HG02970 (cell line): ENCODE results near the gene DKK2.
"Not testable (repeated sequence)": the region's sequence is repeated elsewhere in the genome, so short reads cannot be mapped to it uniquely, and the experiment has no call there.

Source experiments
- ATAC-seq: cut with Tn5 transposase; IDR thresholded peaks from one replicate; pipeline ENCODE4 v1.9.1; 2021; ENCODE audit warnings: mild to moderate bottlenecking, moderate library complexity, moderate number of reproducible peaks; ENCODE audit not compliant: unreplicated experiment, low FRiP score

Gene DKK2

DNA sequence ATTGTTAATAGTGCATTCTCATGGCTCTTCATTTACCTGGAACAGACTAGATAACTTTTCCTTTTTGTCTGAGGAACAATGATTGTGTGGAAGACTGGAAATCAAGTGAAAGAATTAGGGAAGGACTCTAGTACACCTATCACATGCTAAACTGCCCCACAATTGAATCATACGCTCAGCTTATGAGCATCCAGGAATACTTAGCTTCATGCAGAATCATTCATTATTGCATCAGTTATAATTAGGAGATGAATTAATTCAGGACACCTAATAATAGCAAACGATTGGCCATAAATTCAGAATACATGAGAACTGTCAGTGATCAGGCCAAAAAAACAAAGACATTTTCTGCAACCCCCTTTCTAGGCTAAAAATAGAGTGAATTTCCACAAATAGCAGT, 106.9 kb downstream of the DKK2 start:
- ATAC-seq = no peak

DNA sequence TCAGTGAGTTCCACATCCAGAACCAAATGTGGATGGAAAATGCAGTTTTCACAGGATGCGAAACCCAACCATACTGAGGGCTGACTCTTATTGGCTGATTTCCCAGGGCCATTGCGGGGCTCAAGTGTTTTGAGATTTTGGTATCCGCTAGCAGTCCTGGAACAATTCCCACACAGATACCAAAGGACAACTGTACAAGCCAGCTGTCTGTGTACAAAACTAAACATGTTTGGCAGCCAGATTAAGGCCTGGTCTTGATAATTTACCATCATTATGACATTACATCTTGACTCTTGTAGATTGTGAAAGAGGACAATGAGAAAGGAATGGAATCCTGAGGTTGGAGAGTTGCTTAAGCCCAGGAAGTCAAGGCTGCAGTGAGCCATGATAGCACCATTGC, 121.9 kb downstream of the DKK2 start:
- ATAC-seq = no peak

DNA sequence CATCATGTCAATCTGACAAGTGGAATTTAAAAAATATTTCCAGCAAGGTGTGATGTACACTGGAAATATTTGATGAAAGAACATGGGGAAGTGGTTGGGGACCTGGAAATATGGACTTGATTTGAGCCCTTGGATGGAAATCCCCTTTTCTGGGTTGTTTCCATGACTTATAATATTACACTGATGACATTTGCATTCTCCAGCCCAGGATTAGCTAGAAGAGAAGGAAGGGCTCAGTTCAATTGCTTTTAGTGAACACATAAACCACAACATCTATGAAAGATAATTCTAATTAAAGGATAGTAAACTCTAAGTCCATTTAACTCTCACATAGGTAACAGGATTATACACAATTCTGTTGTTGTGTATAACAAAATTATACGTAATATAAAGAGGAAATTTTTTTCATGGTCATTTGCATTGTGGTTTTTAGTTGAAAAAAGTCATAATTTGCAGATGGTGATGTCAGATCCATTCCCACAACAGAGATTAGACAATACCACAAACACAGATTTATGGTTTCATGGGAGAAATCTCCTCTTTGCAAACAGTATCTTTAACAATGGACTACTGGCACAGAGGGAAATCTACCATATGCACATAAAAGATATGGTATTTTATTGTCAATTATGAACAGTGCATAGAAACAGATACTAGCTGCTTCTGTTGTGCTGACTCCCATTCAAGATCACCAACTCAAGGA, 126.5 kb downstream of the DKK2 start:
- ATAC-seq = no peak

DNA sequence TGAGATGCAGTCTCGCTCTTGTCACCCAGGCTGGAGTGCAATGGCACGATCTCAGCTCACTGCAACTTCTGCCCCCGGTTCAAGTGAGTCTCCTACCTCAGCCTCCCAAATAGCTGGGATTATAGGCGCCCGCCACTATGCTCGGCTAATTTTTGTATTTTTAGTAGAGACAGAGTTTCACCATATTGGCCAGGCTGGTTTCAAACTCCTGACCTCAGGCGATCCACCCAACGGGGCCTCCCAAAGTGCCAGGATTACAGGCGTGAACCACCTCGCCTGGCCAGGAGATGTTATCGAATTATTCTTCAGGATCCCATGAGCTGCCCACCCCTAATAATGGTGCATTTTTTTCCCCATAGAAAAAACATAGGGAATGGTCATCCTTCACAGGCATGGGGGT, 128.1 kb downstream of the DKK2 start:
- not testable (repeated sequence) for ATAC-seq

GRCh38 chr4:106907216-106907615, 128.9 kb downstream of the DKK2 start:
- ATAC-seq = no peak

GRCh38 chr4:106906728-106907127, 129.4 kb downstream of the DKK2 start:
- no peak for ATAC-seq

DNA sequence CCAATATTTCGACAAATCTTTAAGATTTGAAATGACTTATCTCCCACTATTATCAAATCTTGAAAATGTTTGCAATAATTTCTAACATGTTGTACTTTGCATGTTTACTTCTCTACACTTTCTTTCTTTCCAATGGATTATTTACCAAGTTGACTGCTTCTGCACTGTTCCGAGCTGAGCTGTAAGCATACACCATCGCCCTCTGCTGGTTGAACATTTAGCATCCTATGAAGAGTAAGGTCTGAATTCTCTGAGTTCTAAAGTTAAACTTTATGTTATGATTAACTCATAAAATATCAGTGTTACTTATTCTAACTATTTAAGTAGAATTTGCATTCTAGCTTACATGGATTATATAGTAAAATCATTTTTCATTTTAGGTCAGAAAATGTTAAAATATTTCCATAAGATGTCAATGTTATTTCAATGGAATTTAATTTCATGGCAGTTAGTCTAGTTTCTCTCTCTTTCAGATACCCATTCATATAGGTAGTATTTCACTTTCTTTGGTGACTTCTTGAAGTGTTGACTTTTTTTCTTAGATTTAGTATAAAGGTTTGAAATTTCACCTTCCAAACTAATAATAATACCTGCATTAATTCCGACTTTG, 137.4 kb downstream of the DKK2 start:
- peak; percentile 66 for ATAC-seq

- ATAC-seq = no peak
These were observed 142.2 kb downstream of the DKK2 start for GRCh38 chr4:106893903-106894302.

GRCh38 chr4:106893395-106893881, 142.7 kb downstream of the DKK2 start:
- ATAC-seq = no peak

DNA sequence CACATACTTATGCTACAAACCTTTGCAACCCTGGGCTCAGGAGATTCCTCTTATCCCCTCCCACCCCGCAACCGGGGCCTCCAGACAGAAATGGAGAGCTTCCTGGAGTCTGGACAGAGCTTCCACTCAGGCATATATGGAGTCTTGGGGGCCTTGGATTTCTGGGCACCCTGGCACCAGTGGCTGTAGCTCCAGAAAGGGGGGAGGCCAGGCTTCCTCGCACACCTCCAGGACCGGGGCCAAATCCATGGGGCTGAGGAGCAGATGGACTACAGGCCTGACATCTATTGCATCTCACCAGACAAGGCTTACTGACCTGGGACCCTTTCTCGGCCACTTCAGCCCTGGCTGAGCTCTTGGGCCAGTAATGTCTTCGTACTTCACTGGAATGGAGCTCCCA, 143.3 kb downstream of the DKK2 start:
- no peak for ATAC-seq

GRCh38 chr4:106875340-106875739, 160.8 kb downstream of the DKK2 start:
- no peak for ATAC-seq
